Regular cardiac myocyte (primary cell): ENCODE results near the gene ECD. TPM values are rescaled to one million over a fixed set of nuclear protein-coding genes. Genes with fewer than 3 reads are reported as not detected.

Experiments used
- total RNA-seq: library from RNA; depleted of rRNA; stranded (reverse); fragments of >200 nt; gene quantifications from 2 replicates; pipeline ENCODE4 v1.2.3, GENCODE V29; 2014

The ECD gene
- total RNA-seq: 25.7 and 32.8 TPM in 2 replicates

GRCh38 chr10:73167783-73168464 is at the start of gene ECD, which contains the start of gene FAM149B1:
Gene ECD, minus strand, starts transcription at chr10:73168008. Its CDS starts 4,071 bp downstream, at chr10:73163937.
Gene FAM149B1, plus strand, starts transcription at chr10:73168119. Its CDS starts 221 bp downstream, at chr10:73168340.

GRCh38 chr10:73110345-73110849 is 57.4 kb downstream of the ECD start, which contains the start of gene NUDT13:
Gene NUDT13, plus strand, starts transcription at chr10:73110455. Its CDS starts 3,911 bp downstream, at chr10:73114366.

GRCh38 chr10:73096449-73097304 is 71.1 kb downstream of the ECD start, which contains the start of gene P4HA1:
Gene P4HA1, minus strand, starts transcription at chr10:73096866. Its CDS starts 21,983 bp downstream, at chr10:73074883.

Other genes with a start within 250 kb of the ECD start
- not detected in 2 replicates for gene PLA2G12B, start 213.2 kb downstream of the ECD start, total RNA-seq
- gene P4HA1, start 71.1 kb downstream of the ECD start, total RNA-seq: 411 and 711 TPM in 2 replicates
- 1.2 and 1.4 TPM in 2 replicates for gene NUDT13, start 57.6 kb downstream of the ECD start, total RNA-seq
- 23.6 and 31.6 TPM in 2 replicates for gene FAM149B1, start 111 bp upstream of the ECD start, total RNA-seq
- 21.7 and 65.8 TPM in 2 replicates for gene DNAJC9, start 79.2 kb upstream of the ECD start, total RNA-seq
- 56.4 and 70.5 TPM in 2 replicates for gene MRPS16, start 84.6 kb upstream of the ECD start, total RNA-seq
- gene CFAP70, start 190.9 kb upstream of the ECD start, total RNA-seq: 0.38 and 2.3 TPM in 2 replicates
- gene ANXA7, start 246.1 kb upstream of the ECD start, total RNA-seq: 102 and 124 TPM in 2 replicates